Measurements from ENCODE around the gene MED16. TPM values are rescaled to one million over a fixed set of nuclear protein-coding genes. Genes with fewer than 3 reads are reported as not detected.

The MED16 gene
- total RNA-seq, 1 experiment from 2014 or later: 66.9 TPM

- TF ChIP-seq ZNF532 (CRISPR knock-in tag; IDR thresholded peaks at IDR 0.05; ENCODE audit: borderline replicate concordance) (no peak), SOX15 (CRISPR knock-in tag; IDR thresholded peaks at IDR 0.05) (no peak), ZNF281 (CRISPR knock-in tag; IDR thresholded peaks at IDR 0.05) (no peak), HMGXB4 (CRISPR knock-in tag; IDR thresholded peaks at IDR 0.05) (no peak), RELA (CRISPR knock-in tag; IDR thresholded peaks at IDR 0.05; ENCODE audit: borderline replicate concordance) (no peak), ETV6 (CRISPR knock-in tag; IDR thresholded peaks at IDR 0.05) (no peak), ZNF317 (CRISPR knock-in tag; IDR thresholded peaks at IDR 0.05; ENCODE audit: borderline replicate concordance, low read depth) (no peak), JUN (CRISPR knock-in tag; IDR thresholded peaks at IDR 0.05) (no peak)
Observed at GRCh38 chr19:926323-926588, 33.3 kb upstream of the MED16 start (continued).

GRCh38 chr19:925526-926322 is 32.7 kb upstream of the MED16 start, which contains the start of gene ARID3A:
TSS of gene ARID3A (plus strand) at chr19:926035. CDS start at chr19:929529, 3,494 bp downstream.
- DNase-seq (ENCODE audit: low spot score): peak; percentile 85
- Mint-ChIP-seq H3K36me3 (peaks cover 6% of the 10 kb centered on the region), H3K27me3 (ENCODE audit: low read depth) (peaks cover 18% of the 10 kb centered on the region), H3K9me3 (no peaks in the 10 kb centered on the region), H3K4me1 (peaks cover 17% of the 10 kb centered on the region), H3K27ac (no peak within 1 kb of the TSS), H3K4me3 (peak within 1 kb of the TSS; percentile 75)
- CTCF ChIA-PET: interaction anchor here (1.1 kb wide), 1 partner anchor 96 kb away, joined by 3 read pairs; no protein-coding TSS in a partner anchor
- no peak for ATAC-seq
- POLR2A ChIA-PET: no interaction called here
- TF ChIP-seq ZNF121 (CRISPR knock-in tag; IDR thresholded peaks at IDR 0.05): peak; percentile 97
- TF ChIP-seq ETV6 (CRISPR knock-in tag; IDR thresholded peaks at IDR 0.05): peak; percentile 5; the same call in 1 of the 2 replicates
- TF ChIP-seq KAT7 (CRISPR knock-in tag; IDR thresholded peaks at IDR 0.05; ENCODE audit: borderline replicate concordance): 0 out of 2 replicates have a peak, but pooled peaks have one; percentile 60
- TF ChIP-seq, protein P1, sequence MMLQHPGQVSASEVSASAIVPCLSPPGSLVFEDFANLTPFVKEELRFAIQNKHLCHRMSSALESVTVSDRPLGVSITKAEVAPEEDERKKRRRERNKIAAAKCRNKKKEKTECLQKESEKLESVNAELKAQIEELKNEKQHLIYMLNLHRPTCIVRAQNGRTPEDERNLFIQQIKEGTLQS (CRISPR knock-in tag; conservative IDR thresholded peaks at IDR 0.05): no peak
- no peak for TF ChIP-seq RELA (CRISPR knock-in tag; IDR thresholded peaks at IDR 0.05; ENCODE audit: borderline replicate concordance)

DNA sequence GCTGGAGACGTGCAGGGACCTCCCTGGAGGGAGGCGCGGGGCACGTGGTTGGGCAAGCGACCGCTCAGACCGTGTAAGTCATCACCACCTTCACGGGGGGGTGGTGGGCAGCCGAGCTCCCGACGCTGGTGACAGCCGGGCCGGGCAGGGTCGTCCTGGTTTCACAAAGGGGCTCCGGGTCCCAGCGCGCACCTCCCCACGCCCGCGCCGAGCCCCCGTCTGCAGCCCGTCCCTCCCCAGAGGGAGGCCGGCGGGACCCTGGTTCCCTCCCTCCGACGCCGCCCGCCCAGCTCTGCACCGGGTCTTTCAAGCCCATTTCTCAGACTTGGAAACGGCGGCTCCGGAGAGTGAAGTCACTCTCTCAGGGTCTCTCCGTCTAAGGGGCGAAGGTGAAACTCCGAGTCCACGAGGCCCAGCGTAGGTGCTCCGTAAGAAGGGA is 32.1 kb upstream of the MED16 start:
- CTCF ChIA-PET: interaction anchor here (0.8 to 2.2 kb wide), 3 partner anchors 9 to 97 kb away, joined by 3 to 9 read pairs (median 3); no protein-coding TSS in a partner anchor
- Mint-ChIP-seq H3K4me3 (peak overlapping the region; percentile 75), H3K36me3 (peaks cover 4% of the 10 kb centered on the region), H3K27me3 (ENCODE audit: low read depth) (peaks cover 24% of the 10 kb centered on the region), H3K9me3 (no peaks in the 10 kb centered on the region), H3K4me1 (peaks cover 18% of the 10 kb centered on the region), H3K27ac (no peak overlapping the region)
- POLR2A ChIA-PET: interaction anchor here (1.4 kb wide), 1 partner anchor 59 kb away, joined by 4 read pairs; the partner anchor contains the start of gene WDR18
- DNase-seq (ENCODE audit: low spot score): no peak
- ATAC-seq: peak; percentile 62
- TF ChIP-seq PRRX2 (CRISPR knock-in tag; IDR thresholded peaks at IDR 0.05) (no peak), RORB (CRISPR knock-in tag; IDR thresholded peaks at IDR 0.05) (no peak), STAT6 (CRISPR knock-in tag; conservative IDR thresholded peaks at IDR 0.05; ENCODE audit: low read depth) (no peak), JUN (CRISPR knock-in tag; IDR thresholded peaks at IDR 0.05) (no peak), FOXK1 (CRISPR knock-in tag; IDR thresholded peaks at IDR 0.05) (0 out of 2 replicates have a peak, but pooled peaks have one; percentile 29)
- TF ChIP-seq, protein P2, sequence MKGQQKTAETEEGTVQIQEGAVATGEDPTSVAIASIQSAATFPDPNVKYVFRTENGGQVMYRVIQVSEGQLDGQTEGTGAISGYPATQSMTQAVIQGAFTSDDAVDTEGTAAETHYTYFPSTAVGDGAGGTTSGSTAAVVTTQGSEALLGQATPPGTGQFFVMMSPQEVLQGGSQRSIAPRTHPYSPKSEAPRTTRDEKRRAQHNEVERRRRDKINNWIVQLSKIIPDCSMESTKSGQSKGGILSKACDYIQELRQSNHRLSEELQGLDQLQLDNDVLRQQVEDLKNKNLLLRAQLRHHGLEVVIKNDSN (CRISPR knock-in tag; IDR thresholded peaks at IDR 0.05): peak; percentile 73
- TF ChIP-seq, protein P3, sequence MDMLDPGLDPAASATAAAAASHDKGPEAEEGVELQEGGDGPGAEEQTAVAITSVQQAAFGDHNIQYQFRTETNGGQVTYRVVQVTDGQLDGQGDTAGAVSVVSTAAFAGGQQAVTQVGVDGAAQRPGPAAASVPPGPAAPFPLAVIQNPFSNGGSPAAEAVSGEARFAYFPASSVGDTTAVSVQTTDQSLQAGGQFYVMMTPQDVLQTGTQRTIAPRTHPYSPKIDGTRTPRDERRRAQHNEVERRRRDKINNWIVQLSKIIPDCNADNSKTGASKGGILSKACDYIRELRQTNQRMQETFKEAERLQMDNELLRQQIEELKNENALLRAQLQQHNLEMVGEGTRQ (CRISPR knock-in tag; IDR thresholded peaks at IDR 0.05): peak; percentile 66; the same call in 1 of the 2 replicates

Measured in WTC11 (cell line).